Activated T-cell treated with anti-CD3 and anti-CD28 coated beads for 1 hour (primary cell): Measurements from ENCODE around the gene RPTOR.

Experiments
- DNase-seq: peaks from one replicate; pipeline ENCODE4 v3.0.0-alpha.2; 2020; ENCODE audit warnings: low read depth

Gene RPTOR

GRCh38 chr17:80916246-80916645, 371.6 kb downstream of the RPTOR start:
- DNase-seq, result no peak

- DNase-seq, result no peak
Measured at GRCh38 chr17:80917716-80918560, 373.3 kb downstream of the RPTOR start.

- DNase-seq, result no peak
Measured at GRCh38 chr17:80918731-80919130, 374.1 kb downstream of the RPTOR start.

GRCh38 chr17:80919331-80920311, 375.0 kb downstream of the RPTOR start:
- DNase-seq, result no peak

GRCh38 chr17:80920441-80920840, 375.8 kb downstream of the RPTOR start:
- DNase-seq, result no peak

- no peak for DNase-seq
Measured at GRCh38 chr17:80921159-80921558, 376.5 kb downstream of the RPTOR start.

GRCh38 chr17:80921741-80922579, 377.3 kb downstream of the RPTOR start:
- no peak for DNase-seq

GRCh38 chr17:80922580-80923160, 378.0 kb downstream of the RPTOR start:
- no peak for DNase-seq

GRCh38 chr17:80923211-80924110, 378.8 kb downstream of the RPTOR start:
- no peak for DNase-seq

- no peak for DNase-seq
Measured at GRCh38 chr17:80924111-80924806, 379.6 kb downstream of the RPTOR start.

GRCh38 chr17:80924807-80925610, 380.4 kb downstream of the RPTOR start:
- no peak for DNase-seq

GRCh38 chr17:80925688-80926335, 381.2 kb downstream of the RPTOR start:
- DNase-seq, result no peak

- no peak for DNase-seq
Measured at GRCh38 chr17:80926591-80927250, 382.1 kb downstream of the RPTOR start.

- no peak for DNase-seq
Measured at GRCh38 chr17:80927791-80928216, 383.2 kb downstream of the RPTOR start.

- DNase-seq, result no peak
Measured at GRCh38 chr17:80929449-80929848, 384.8 kb downstream of the RPTOR start.

GRCh38 chr17:80930335-80931279, 386.0 kb downstream of the RPTOR start:
- no peak for DNase-seq
